ENCODE measurements around the gene SCLY.

The SCLY gene

DNA sequence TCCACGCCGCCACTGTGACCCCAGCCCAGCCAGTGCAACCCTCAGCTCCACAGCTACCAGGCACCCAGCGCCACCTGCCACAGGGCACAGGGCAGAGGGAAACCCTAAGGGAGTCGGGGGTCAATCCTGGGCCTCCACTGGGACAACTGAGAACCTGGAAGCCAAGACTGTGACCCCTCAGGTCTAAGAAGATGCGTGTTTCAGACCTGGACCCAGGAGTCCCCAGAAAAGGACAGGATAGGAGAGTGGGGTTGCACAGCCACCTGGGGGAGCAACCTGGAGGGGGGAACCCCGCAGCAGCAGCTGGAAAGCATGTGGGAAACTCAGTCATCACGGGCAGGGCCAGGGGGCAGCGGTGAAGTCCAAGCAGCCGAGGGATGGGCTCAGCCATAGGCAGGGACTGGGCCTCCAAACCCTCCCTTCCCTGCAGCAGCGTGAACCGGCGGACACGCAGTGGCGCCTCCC is 43.5 kb downstream of the SCLY start:
- DNase-seq (ENCODE audit: low read depth, low spot score), result no peak
- TF ChIP-seq, protein P1, sequence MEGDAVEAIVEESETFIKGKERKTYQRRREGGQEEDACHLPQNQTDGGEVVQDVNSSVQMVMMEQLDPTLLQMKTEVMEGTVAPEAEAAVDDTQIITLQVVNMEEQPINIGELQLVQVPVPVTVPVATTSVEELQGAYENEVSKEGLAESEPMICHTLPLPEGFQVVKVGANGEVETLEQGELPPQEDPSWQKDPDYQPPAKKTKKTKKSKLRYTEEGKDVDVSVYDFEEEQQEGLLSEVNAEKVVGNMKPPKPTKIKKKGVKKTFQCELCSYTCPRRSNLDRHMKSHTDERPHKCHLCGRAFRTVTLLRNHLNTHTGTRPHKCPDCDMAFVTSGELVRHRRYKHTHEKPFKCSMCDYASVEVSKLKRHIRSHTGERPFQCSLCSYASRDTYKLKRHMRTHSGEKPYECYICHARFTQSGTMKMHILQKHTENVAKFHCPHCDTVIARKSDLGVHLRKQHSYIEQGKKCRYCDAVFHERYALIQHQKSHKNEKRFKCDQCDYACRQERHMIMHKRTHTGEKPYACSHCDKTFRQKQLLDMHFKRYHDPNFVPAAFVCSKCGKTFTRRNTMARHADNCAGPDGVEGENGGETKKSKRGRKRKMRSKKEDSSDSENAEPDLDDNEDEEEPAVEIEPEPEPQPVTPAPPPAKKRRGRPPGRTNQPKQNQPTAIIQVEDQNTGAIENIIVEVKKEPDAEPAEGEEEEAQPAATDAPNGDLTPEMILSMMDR (IDR thresholded peaks at IDR 0.05; ENCODE audit: insufficient read depth, low read length, missing control alignments), result no peak
- POLR2A ChIA-PET, result no interaction called here

DNA sequence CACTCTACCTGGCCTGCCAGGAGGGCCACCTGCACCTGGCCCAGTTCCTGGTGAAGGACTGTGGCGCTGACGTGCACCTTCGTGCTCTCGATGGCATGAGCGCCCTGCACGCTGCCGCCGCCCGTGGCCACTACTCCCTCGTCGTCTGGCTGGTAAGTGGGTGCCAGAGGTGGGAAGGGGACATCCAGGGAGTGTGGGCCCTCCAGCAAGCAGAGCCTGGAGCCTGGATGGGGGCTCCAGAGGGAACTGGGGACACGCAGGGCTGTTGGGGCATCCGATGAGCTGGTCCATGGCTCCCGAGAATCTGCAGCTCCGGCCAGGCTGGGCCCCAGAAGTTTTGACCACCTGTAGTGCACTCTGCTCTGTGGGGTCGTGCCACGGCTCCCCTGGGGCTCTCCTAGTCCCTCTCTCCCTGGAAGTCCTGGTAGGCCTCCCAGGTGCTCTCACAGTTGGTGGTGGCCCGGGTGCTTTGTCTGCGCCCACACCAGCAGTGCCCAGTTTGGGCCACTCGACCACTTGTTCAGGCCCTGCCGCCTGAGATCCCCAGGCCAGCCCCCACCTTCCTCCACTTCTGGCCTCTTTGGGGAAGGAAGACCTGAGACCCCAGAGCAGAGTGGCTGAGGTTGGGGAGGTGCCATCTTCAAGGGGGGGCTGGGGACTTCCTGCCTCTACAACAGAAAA is 44.0 kb downstream of the SCLY start:
- no peak overlapping the region for H3K4me3 ChIP-seq (ENCODE audit: low read depth, low read length)
- DNase-seq (ENCODE audit: low read depth, low spot score), result no peak
- ChIA-PET POLR2A (no interaction called here), CTCF (interaction anchor here (1.2 kb wide), 1 partner anchor 246 kb away, joined by 3 read pairs; no protein-coding TSS in a partner anchor)
- TF ChIP-seq, protein P1 (IDR thresholded peaks at IDR 0.05; ENCODE audit: insufficient read depth, low read length, missing control alignments), result no peak

More for the DNA sequence above, 43.5 kb downstream of the SCLY start:
- CTCF ChIA-PET, result interaction anchor here (1.2 kb wide), 1 partner anchor 246 kb away, joined by 3 read pairs; no protein-coding TSS in a partner anchor
- H3K4me3 ChIP-seq (ENCODE audit: low read depth, low read length), result no peak overlapping the region

- no peak overlapping the region for H3K4me3 ChIP-seq (ENCODE audit: low read depth, low read length)
- TF ChIP-seq, protein P1 (IDR thresholded peaks at IDR 0.05; ENCODE audit: insufficient read depth, low read length, missing control alignments), result no peak
- CTCF ChIA-PET, result interaction anchor here (1.0 kb wide), 1 partner anchor 251 kb away, joined by 3 read pairs; no protein-coding TSS in a partner anchor
- POLR2A ChIA-PET, result no interaction called here
- DNase-seq (ENCODE audit: low read depth, low spot score), result no peak
Measured at GRCh38 chr2:238105506-238106338, 44.9 kb downstream of the SCLY start.

DNA sequence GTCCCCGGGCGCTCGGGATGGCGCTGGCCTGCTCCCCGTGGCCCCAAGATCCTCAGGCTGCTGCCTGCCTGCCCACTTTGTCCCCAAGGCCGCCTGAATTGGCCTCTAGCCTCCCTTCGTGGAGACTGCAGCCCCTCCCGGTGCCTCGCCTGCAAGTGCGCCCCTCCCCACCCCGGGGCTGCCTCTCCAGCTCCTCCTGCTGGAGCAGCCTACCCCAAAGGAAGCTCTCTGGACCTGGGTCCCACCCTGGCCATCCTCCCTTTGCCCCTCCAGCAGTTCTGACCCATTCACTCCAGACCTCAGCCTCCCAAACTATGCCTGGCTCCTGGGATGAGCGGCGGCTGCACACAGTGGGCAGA is 45.5 kb downstream of the SCLY start:
- POLR2A ChIA-PET, result no interaction called here
- H3K4me3 ChIP-seq (ENCODE audit: low read depth, low read length), result no peak overlapping the region
- CTCF ChIA-PET, result interaction anchor here (1.0 kb wide), 1 partner anchor 252 kb away, joined by 3 read pairs; no protein-coding TSS in a partner anchor
- TF ChIP-seq, protein P1 (IDR thresholded peaks at IDR 0.05; ENCODE audit: insufficient read depth, low read length, missing control alignments), result no peak
- no peak for DNase-seq (ENCODE audit: low read depth, low spot score)

GRCh38 chr2:238106698-238107524 is 46.1 kb downstream of the SCLY start:
- POLR2A ChIA-PET, result no interaction called here
- CTCF ChIA-PET, result interaction anchor here (1.0 kb wide), 1 partner anchor 252 kb away, joined by 3 read pairs; no protein-coding TSS in a partner anchor
- TF ChIP-seq, protein P1 (IDR thresholded peaks at IDR 0.05; ENCODE audit: insufficient read depth, low read length, missing control alignments), result peak; percentile 12
- no peak overlapping the region for H3K4me3 ChIP-seq (ENCODE audit: low read depth, low read length)
- DNase-seq (ENCODE audit: low read depth, low spot score), result no peak
